Measurements from ENCODE around the gene INPP5B.

The INPP5B gene

GRCh38 chr1:37831809-37832208 lies 115.0 kb downstream of the INPP5B start:
- DNase-seq (ENCODE audit: low read depth): no peak

GRCh38 chr1:37831109-37831508 lies 115.7 kb downstream of the INPP5B start:
- no peak for DNase-seq (ENCODE audit: low read depth)

- DNase-seq (ENCODE audit: low read depth): no peak
Observed at GRCh38 chr1:37828410-37829074, 118.3 kb downstream of the INPP5B start.

GRCh38 chr1:37825506-37825905 lies 121.3 kb downstream of the INPP5B start:
- no peak for DNase-seq (ENCODE audit: low read depth)

GRCh38 chr1:37824001-37824400 lies 122.9 kb downstream of the INPP5B start:
- no peak for DNase-seq (ENCODE audit: low read depth)

GRCh38 chr1:37822906-37823815 lies 123.7 kb downstream of the INPP5B start:
- no peak for DNase-seq (ENCODE audit: low read depth)

GRCh38 chr1:37821481-37821880 lies 125.4 kb downstream of the INPP5B start:
- no peak for DNase-seq (ENCODE audit: low read depth)

GRCh38 chr1:37817481-37817880 lies 129.4 kb downstream of the INPP5B start:
- no peak for DNase-seq (ENCODE audit: low read depth)

GRCh38 chr1:37814252-37814651 lies 132.6 kb downstream of the INPP5B start:
- DNase-seq (ENCODE audit: low read depth): no peak

- no peak for DNase-seq (ENCODE audit: low read depth)
Observed at GRCh38 chr1:37813529-37814145, 133.2 kb downstream of the INPP5B start.

GRCh38 chr1:37811027-37811655 lies 135.7 kb downstream of the INPP5B start:
- peak; percentile 23 for DNase-seq (ENCODE audit: low read depth)

Data from stimulated activated CD8-positive, alpha-beta memory T cell treated with anti-CD3 and anti-CD28 coated beads, Interleukin-15, amount 100 ng/mL, for 1 hour (primary cell).